Endothelial cell of umbilical vein (primary cell): Measurements from ENCODE around the gene LTBP1. TPM values are rescaled to one million over a fixed set of nuclear protein-coding genes. Genes with fewer than 3 reads are reported as not detected.

ENCODE experiments used
- BruUV-seq: library from RNA; stranded (reverse); fragments of 400-500 nt; replicated peaks from 2 replicates; lab custom pipeline; 2021; lab: Mats Ljungman, UMichigan
- CTCF ChIA-PET: fragments of 300-600, 350-600 bp; sonication (Branson Sonifier 250); formaldehyde crosslinking; loops from one replicate; lab custom pipeline; 2021; ENCODE audit warnings: antibody characterized with exemption, inconsistent platforms; lab: Charles Lee
- POLR2A ChIA-PET: fragments of 300-600, 350-600 bp; sonication (Branson Sonifier 250); formaldehyde crosslinking; loops from one replicate; lab custom pipeline; 2021; ENCODE audit warnings: antibody characterized with exemption, inconsistent platforms; lab: Charles Lee
- DNase-seq: peaks from one replicate; pipeline ENCODE4 v3.0.0-alpha.2; 2011; ENCODE audit warnings: low read depth, low spot score
- FAIRE-seq: peaks from 2 replicates; lab custom pipeline; 2011; peaks lifted over from hg19 to GRCh38; lab: Jason Lieb, UNC
- H2AFZ ChIP-seq: 2 replicates; pipeline ENCODE4 v1.6.0; 2012; ENCODE audit warnings: low read depth, low read length, control low read depth, inconsistent platforms
- H3K27ac ChIP-seq: 2 replicates; pipeline ENCODE4 v1.5.1; 2011; ENCODE audit warnings: low read depth, mild to moderate bottlenecking, control low read depth, low read length, moderate library complexity; ENCODE audit not compliant: insufficient read depth
- H3K27me3 ChIP-seq, 2 experiments: 2 replicates each; pipeline versions ENCODE4 v1.6.0 to v1.6.1; 2011; ENCODE audit warnings: low read length in 2 of 2, mixed read lengths in 1 of 2; ENCODE audit not compliant: control insufficient read depth in 2 of 2, insufficient read depth in 2 of 2
- H3K36me3 ChIP-seq, 2 experiments: 2 replicates in 1 of 2; 3 replicates in 1 of 2; pipeline ENCODE4 v1.5.1; 2011; ENCODE audit warnings: low read length in 2 of 2, mild to moderate bottlenecking in 1 of 2, moderate library complexity in 1 of 2; ENCODE audit not compliant: control insufficient read depth in 2 of 2, insufficient read depth in 2 of 2; ENCODE audit errors: extremely low read depth in 1 of 2
- H3K4me1 ChIP-seq: 3 replicates; pipeline ENCODE4 v1.5.1; 2011; ENCODE audit warnings: mild to moderate bottlenecking, low read length; ENCODE audit not compliant: control insufficient read depth, insufficient read depth; ENCODE audit errors: extremely low read depth
- H3K4me2 ChIP-seq: 2 replicates; pipeline ENCODE4 v1.6.1; 2011; ENCODE audit warnings: low read length, control low read depth, mixed read lengths; ENCODE audit not compliant: insufficient read depth
- H3K4me3 ChIP-seq, 3 experiments: fragments of 200-600 bp in 1 of 3; sonication (generic), shearing (Covaris generic) in 1 of 3; replicated peaks in 1 of 3; 2 replicates each; pipeline ENCODE4 v1.5.1; 2011 to 2016; ENCODE audit warnings: control low read depth in 3 of 3, low read length in 3 of 3, mild to moderate bottlenecking in 2 of 3, inconsistent platforms in 1 of 3, low read depth in 1 of 3, moderate library complexity in 1 of 3; ENCODE audit not compliant: insufficient read depth in 1 of 3
- H3K79me2 ChIP-seq: 2 replicates; pipeline ENCODE4 v1.6.0; 2012; ENCODE audit warnings: low read length, inconsistent platforms; ENCODE audit not compliant: control insufficient read depth, insufficient read depth
- H3K9ac ChIP-seq: replicated peaks from 2 replicates; pipeline ENCODE3; 2011; ENCODE audit warnings: low read length, control low read depth; ENCODE audit not compliant: insufficient read depth; ENCODE audit errors: extremely low read depth
- H3K9me1 ChIP-seq: replicated peaks from 3 replicates; pipeline ENCODE4 v1.6.0; 2011; ENCODE audit warnings: mild to moderate bottlenecking, low read length; ENCODE audit not compliant: control insufficient read depth, insufficient read depth; ENCODE audit errors: extremely low read depth
- H3K9me3 ChIP-seq: replicated peaks from 2 replicates; pipeline ENCODE4 v1.5.1; 2012; ENCODE audit warnings: low read length, inconsistent platforms; ENCODE audit not compliant: control insufficient read depth, insufficient read depth
- H4K20me1 ChIP-seq: replicated peaks from 2 replicates; pipeline ENCODE3; 2011; ENCODE audit warnings: mild to moderate bottlenecking, low read length; ENCODE audit not compliant: control insufficient read depth, insufficient read depth; ENCODE audit errors: extremely low read depth
- CTCF ChIP-seq, 2 donors: IDR thresholded peaks; 1 replicate in 1 of 2; 2 replicates in 1 of 2; pipeline ENCODE4 v1.5.1; 2011; ENCODE audit warnings: low read length in 2 of 2, mild to moderate bottlenecking in 2 of 2, moderate library complexity in 2 of 2, control low read depth in 1 of 2, inconsistent platforms in 1 of 2, low read depth in 1 of 2; ENCODE audit not compliant: insufficient read depth in 1 of 2; ENCODE audit errors: extremely low read depth in 1 of 2
- EZH2 ChIP-seq: IDR thresholded peaks from 2 replicates; pipeline ENCODE4 v1.6.1; 2012; ENCODE audit warnings: borderline replicate concordance, low read depth, mild to moderate bottlenecking, moderate library complexity, low read length, inconsistent platforms; ENCODE audit not compliant: severe bottlenecking
- FOS ChIP-seq: IDR thresholded peaks from 2 replicates; pipeline ENCODE4 v1.6.1; 2011; ENCODE audit warnings: mild to moderate bottlenecking, low read length, moderate library complexity, borderline replicate concordance; ENCODE audit not compliant: insufficient read depth
- GATA2 ChIP-seq: IDR thresholded peaks from 2 replicates; pipeline ENCODE4 v1.7.0; 2011; ENCODE audit warnings: low read depth, mild to moderate bottlenecking, moderate library complexity, mixed read lengths, low read length; ENCODE audit not compliant: insufficient read length, insufficient read depth
- JUN ChIP-seq: IDR thresholded peaks from 2 replicates; pipeline ENCODE4 v1.6.1; 2011; ENCODE audit warnings: borderline replicate concordance, low read depth; ENCODE audit not compliant: insufficient read length, insufficient read depth
- MAX ChIP-seq: IDR thresholded peaks from 2 replicates; pipeline ENCODE4 v1.6.1; 2011; ENCODE audit not compliant: insufficient read depth, insufficient read length
- MYC ChIP-seq: IDR thresholded peaks from one replicate; pipeline ENCODE4 v1.6.1; 2011; ENCODE audit warnings: mild to moderate bottlenecking, low read depth, low read length
- POLR2A ChIP-seq: IDR thresholded peaks from 2 replicates; pipeline ENCODE4 v1.6.1; 2012; ENCODE audit warnings: low read depth, mild to moderate bottlenecking, control low read depth, low read length
- POLR2AphosphoS5 ChIP-seq: IDR thresholded peaks from 2 replicates; pipeline ENCODE4 v1.6.1; 2012; ENCODE audit warnings: low read depth, mild to moderate bottlenecking, control low read depth, low read length, moderate library complexity; ENCODE audit not compliant: insufficient read depth
- dilution Hi-C: fragments of 300-500 bp; cut with MboI; formaldehyde crosslinking; loops from one replicate; pipeline ENCODE4 v1.15.0; 2019; ENCODE audit warnings: low sequenced_read_pairs; ENCODE audit not compliant: extremely low pct_ligation_motif_present
- intact Hi-C: fragments of 100-400 bp; cut with micrococcal nuclease; formaldehyde crosslinking; loops from one replicate; pipeline ENCODE4 v1.10.0; 2022
- polyA plus RNA-seq, 4 experiments: library from polyadenylated mRNA; depleted of rRNA in 3 of 4; stranded (reverse) in 3 of 4; unstranded in 1 of 4; fragments of >200 nt; gene quantifications; 2 replicates each; pipeline versions ENCODE4 v1.2.1 to v1.2.3, GENCODE V29; 2011 to 2012; ENCODE audit warnings: missing spikeins in 1 of 4
- total RNA-seq: library from RNA; stranded (reverse); gene quantifications from 2 replicates; pipeline ENCODE4 v1.2.3, GENCODE V29; 2021

LTBP1 gene
- total and polyA plus RNA-seq, 2 donors (not counting 3 experiments of a cell fraction or from before 2014, with no cell fraction given): 57.4 to 68.2 TPM

DNA sequence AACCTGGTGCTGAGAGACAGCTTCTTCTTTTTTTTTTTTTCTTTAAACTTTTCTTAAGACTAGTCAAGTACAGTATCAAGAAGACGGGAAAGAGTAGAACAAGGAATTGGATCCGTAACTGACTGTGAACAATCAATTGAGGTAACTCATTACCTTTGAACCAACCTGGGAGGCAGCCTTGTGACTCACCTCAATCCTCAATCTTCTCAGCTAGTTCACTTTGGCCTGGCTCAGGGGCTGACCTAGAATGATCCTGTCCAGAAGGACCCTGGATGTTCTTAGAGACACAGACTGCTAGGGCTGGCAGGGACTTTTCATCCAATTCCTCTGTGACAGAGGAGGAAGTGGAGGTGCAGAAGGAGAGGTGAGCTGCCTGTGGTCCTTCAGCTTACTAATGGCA, 1.5 kb upstream of the LTBP1 start:
- intact Hi-C loops (loop anchor here (5.0 kb wide), 2 partner anchors 127 to 322 kb away; no protein-coding TSS in a partner anchor), dilution Hi-C loops (no loop called here)
- Histone ChIP-seq H3K4me1 (peaks cover 10% of the 10 kb centered on the region), H3K4me3 (no peak overlapping the region), H3K27me3 (no peaks in the 10 kb centered on the region), H3K27ac (no peak overlapping the region), H3K79me2 (peaks cover 9% of the 10 kb centered on the region), H3K4me2 (no peak overlapping the region), H3K9me3 (no peaks in the 10 kb centered on the region), H4K20me1 (no peaks in the 10 kb centered on the region), H2AFZ (no peak overlapping the region), H3K9ac (no peak overlapping the region), H3K36me3 (no peaks in the 10 kb centered on the region), H3K9me1 (no peaks in the 10 kb centered on the region)
- no peak for FAIRE-seq
- CTCF ChIA-PET: interaction anchor here (0.7 to 2.1 kb wide), 18 partner anchors 8 to 638 kb away, joined by 3 to 23 read pairs (median 3); no protein-coding TSS in a partner anchor
- no peak for DNase-seq
- no TSS peak for BruUV-seq
- POLR2A ChIA-PET: no interaction called here
- TF ChIP-seq FOS (no peak), JUN (no peak), POLR2AphosphoS5 (no peak), CTCF (IDR thresholded peaks at IDR 0.05; ENCODE audit: extremely low read depth in 1 of 2, insufficient read depth in 1 of 2, low read depth in 1 of 2, low read length in 2 of 2) (no peak), MAX (no peak), POLR2A (no peak), EZH2 (no peak), MYC (no peak), GATA2 (no peak)
